ACC112 (cell line): ENCODE results near the gene ONECUT3.

Experiments
- H2AFZ ChIP-seq: fragments of 200-600 bp; sonication (generic); one replicate; pipeline ENCODE4 v1.6.0; 2017; ENCODE audit warnings: antibody characterized with exemption, low read length; ENCODE audit not compliant: unreplicated experiment
- H3K27ac ChIP-seq: fragments of 200-600 bp; sonication (generic); 2 replicates; pipeline ENCODE4 v1.5.1; 2014; ENCODE audit warnings: low read depth, mild to moderate bottlenecking, antibody characterized with exemption, low read length, moderate library complexity
- H3K27me3 ChIP-seq: fragments of 200-600 bp; sonication (generic); 2 replicates; pipeline ENCODE4 v1.6.1; 2014; ENCODE audit warnings: mild to moderate bottlenecking, antibody characterized with exemption, low read length, moderate library complexity, mixed read lengths; ENCODE audit not compliant: insufficient read depth
- H3K36me3 ChIP-seq: fragments of 200-600 bp; sonication (generic); 2 replicates; pipeline ENCODE4 v1.6.1; 2016; ENCODE audit warnings: mild to moderate bottlenecking, antibody characterized with exemption, low read length, moderate library complexity, mixed read lengths; ENCODE audit not compliant: insufficient read depth
- H3K4me1 ChIP-seq: fragments of 200-600 bp; sonication (generic); one replicate; pipeline ENCODE4 v1.6.1; 2016; ENCODE audit warnings: low read length, mixed read lengths; ENCODE audit not compliant: insufficient read depth, unreplicated experiment, control insufficient read depth
- H3K4me3 ChIP-seq: fragments of 200-600 bp; sonication (generic); 2 replicates; pipeline ENCODE4 v1.5.1; 2014; ENCODE audit warnings: mild to moderate bottlenecking, low read depth, low read length
- H3K79me2 ChIP-seq: fragments of 200-600 bp; sonication (generic); one replicate; pipeline ENCODE4 v1.6.0; 2016; ENCODE audit warnings: low read length; ENCODE audit not compliant: control insufficient read depth, unreplicated experiment, insufficient read depth

The ONECUT3 gene

GRCh38 chr19:1811472-1811894, 58.2 kb downstream of the ONECUT3 start:
- Histone ChIP-seq H2AFZ (no peak overlapping the region), H3K79me2 (no peaks in the 10 kb centered on the region), H3K27me3 (no peaks in the 10 kb centered on the region), H3K4me3 (peak overlapping the region; percentile 78), H3K4me1 (peaks cover 8% of the 10 kb centered on the region), H3K27ac (no peak overlapping the region), H3K36me3 (no peaks in the 10 kb centered on the region)

GRCh38 chr19:1811942-1812425, 58.7 kb downstream of the ONECUT3 start, which contains the start of gene ATP8B3:
TSS of gene ATP8B3 (minus strand) at chr19:1812276. CDS start at chr19:1811736, 540 bp downstream.
- H3K4me1 ChIP-seq = peaks cover 8% of the 10 kb centered on the region
- no peaks in the 10 kb centered on the region for H3K36me3 ChIP-seq
- no peak within 1 kb of the TSS for H3K27ac ChIP-seq
- H3K79me2 ChIP-seq = no peaks in the 10 kb centered on the region
- no peaks in the 10 kb centered on the region for H3K27me3 ChIP-seq
- peak within 1 kb of the TSS; percentile 80 for H3K4me3 ChIP-seq
- H2AFZ ChIP-seq = no peak within 1 kb of the TSS

DNA sequence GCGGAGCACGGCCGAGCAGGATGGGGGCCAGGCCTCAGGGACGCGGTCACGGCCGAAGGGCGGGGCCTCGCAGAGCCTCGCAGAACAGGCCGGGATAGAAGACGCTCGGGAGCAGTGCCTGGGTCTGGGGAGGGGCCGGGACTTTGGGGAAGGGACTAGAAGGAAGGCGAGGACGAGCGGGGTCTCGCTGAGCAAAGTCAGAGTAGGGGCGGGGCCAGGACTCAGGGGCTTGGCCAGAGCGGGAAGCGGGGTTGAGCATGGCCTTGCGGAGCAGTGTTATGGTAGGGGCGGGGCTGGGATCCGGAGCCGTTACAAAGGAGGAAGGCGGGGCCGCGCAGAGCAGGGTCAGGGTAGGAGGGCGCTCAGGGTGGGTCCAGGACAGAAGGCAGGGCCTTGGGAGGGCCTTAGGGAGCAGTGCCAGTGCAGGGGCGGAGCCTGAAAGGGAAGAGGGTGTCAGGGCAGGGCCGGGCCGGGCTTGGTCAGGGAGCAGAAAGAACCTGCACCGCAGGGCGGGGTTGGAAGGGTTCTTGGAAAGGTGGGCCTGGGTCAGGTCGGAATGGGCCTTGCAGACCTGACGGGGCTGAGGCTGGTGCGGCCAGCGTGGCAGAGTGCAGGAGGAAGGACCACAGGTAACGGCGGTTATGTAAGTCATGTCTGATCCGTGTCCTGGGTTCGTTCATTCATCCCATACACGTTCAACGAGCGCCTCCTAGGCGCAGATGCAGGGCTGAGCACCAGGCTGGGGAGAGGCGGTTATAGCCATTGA, 59.3 kb downstream of the ONECUT3 start:
- no peaks in the 10 kb centered on the region for H3K36me3 ChIP-seq
- no peaks in the 10 kb centered on the region for H3K79me2 ChIP-seq
- H3K4me1 ChIP-seq = peaks cover 8% of the 10 kb centered on the region
- no peak overlapping the region for H2AFZ ChIP-seq
- H3K27me3 ChIP-seq = no peaks in the 10 kb centered on the region
- H3K4me3 ChIP-seq = peak overlapping the region; percentile 80
- H3K27ac ChIP-seq = no peak overlapping the region

DNA sequence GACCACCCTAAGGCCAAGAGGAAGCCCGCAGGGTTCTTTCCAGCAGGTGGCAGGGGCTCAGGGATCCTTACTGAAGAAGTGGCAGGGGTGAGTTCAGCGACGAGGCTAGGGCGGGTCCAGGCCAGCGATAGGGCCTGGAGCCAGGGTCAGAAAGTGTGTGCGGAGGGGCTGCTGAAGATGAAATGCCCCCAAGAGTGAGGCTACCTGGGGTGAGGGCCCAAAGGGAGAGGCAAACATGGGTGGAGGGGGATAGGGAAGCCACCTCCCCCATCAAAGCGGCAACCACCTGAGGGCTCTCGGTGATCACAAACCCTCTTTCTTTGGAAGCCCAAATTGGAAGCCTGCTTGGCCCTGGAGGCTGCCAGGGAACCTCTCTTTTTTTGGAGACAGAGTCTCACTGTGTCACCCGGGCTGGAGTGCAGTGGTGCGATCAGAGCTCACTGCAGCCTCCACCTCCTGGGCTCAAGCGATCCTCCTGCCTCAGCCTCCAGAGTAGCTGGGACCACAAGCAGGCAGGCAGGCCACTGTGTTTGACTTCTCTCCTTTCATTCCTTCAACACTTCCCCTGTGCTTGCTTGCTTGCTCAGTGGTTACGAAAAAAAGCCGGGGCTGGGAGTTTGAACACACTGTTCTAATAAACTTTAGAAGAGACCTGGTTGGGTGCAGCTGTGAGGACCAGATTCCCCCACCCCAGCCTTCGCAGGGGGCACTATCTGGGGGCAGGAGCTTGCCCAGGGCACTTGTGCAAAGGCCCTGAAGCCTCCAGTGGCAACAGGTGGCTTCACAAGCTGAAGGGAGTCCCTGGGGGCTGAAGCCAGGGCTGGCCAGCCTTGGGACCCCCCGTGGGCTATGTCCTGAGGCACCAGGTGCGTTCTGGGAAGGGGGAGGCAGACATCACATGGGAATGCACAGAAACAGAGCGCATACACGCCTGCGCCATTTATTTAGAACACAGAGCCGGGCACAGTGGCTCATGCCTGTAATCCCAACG, 60.2 kb downstream of the ONECUT3 start:
- no peaks in the 10 kb centered on the region for H3K36me3 ChIP-seq
- H3K27ac ChIP-seq = no peak overlapping the region
- H3K4me3 ChIP-seq = peak overlapping the region; percentile 80
- H2AFZ ChIP-seq = no peak overlapping the region
- H3K79me2 ChIP-seq = no peaks in the 10 kb centered on the region
- H3K27me3 ChIP-seq = no peaks in the 10 kb centered on the region
- peaks cover 8% of the 10 kb centered on the region for H3K4me1 ChIP-seq

DNA sequence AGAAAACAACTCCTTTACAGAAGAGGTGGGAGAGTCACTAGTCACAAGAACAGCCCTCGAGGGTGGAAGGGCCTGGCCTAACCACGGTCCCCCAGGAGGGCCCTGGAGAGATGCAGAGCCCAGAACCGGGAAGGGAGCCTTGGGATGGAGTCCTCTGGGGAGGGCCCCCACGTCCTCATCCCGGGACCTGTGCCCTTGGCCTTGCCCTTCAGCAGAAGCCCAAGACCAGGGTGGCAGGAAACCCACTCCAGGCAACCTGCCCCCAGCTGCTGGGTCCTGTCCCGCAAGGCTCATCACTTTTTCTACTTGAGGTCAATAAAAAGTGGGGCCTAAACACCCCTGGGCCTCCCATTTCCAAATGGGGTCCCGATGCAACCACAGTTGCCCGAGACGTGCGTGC, 61.1 kb downstream of the ONECUT3 start:
- no peaks in the 10 kb centered on the region for H3K27me3 ChIP-seq
- H3K27ac ChIP-seq = no peak overlapping the region
- peaks cover 8% of the 10 kb centered on the region for H3K4me1 ChIP-seq

DNA sequence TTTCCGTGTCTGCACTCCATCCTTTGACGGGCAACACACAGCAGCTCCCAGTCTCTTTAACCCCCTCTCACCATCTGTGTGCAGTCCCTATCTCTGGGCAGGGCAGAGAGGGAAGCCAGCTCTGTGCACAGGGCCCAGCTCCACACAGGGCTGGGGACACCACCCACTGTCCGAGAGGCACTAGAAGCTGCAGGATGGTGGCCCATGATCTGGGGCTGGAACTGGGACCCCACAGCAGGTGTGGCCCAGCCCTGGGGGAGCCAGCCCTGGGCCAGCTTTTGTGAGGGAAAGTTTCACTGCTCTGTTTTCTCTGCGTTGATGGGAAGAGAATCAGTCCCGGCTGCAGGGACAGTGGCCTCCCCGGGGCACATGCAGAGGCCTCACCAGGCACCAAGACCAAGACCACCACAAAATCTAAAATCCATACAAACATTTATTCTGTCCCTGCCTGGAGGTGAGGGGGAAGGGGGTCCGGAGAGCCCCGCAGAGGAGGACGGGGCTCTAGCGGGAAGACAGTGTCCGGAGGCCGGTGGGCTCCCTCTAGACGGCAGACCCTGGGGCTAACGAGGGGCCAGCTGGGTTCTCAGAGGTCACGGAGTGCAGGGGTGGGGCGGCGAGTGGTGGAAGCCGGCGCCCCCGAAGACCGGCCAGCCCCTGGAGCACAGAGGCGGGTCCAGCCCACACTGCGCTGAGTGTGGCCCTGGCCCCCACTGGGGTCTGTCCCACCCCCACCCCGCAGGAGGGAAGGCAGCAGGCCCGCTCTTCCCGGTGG, 61.7 kb downstream of the ONECUT3 start:
- H3K4me1 ChIP-seq = peaks cover 8% of the 10 kb centered on the region

More for the DNA sequence above, 61.1 kb downstream of the ONECUT3 start:
- Histone ChIP-seq H3K4me3 (no peak overlapping the region), H2AFZ (no peak overlapping the region), H3K36me3 (no peaks in the 10 kb centered on the region), H3K79me2 (no peaks in the 10 kb centered on the region)

GRCh38 chr19:1815605-1816529, 62.6 kb downstream of the ONECUT3 start:
- Histone ChIP-seq H3K27ac (no peak overlapping the region), H2AFZ (no peak overlapping the region), H3K4me3 (no peak overlapping the region), H3K79me2 (no peaks in the 10 kb centered on the region), H3K4me1 (peaks cover 8% of the 10 kb centered on the region), H3K27me3 (no peaks in the 10 kb centered on the region), H3K36me3 (no peaks in the 10 kb centered on the region)

More for the DNA sequence above, 61.7 kb downstream of the ONECUT3 start:
- Histone ChIP-seq H3K27me3 (no peaks in the 10 kb centered on the region), H3K36me3 (no peaks in the 10 kb centered on the region), H3K79me2 (no peaks in the 10 kb centered on the region), H3K4me3 (no peak overlapping the region), H2AFZ (no peak overlapping the region), H3K27ac (no peak overlapping the region)

- Histone ChIP-seq H3K27ac (no peak overlapping the region), H3K79me2 (no peaks in the 10 kb centered on the region), H3K36me3 (no peaks in the 10 kb centered on the region), H3K27me3 (no peaks in the 10 kb centered on the region), H3K4me3 (no peak overlapping the region), H2AFZ (no peak overlapping the region), H3K4me1 (peaks cover 1% of the 10 kb centered on the region)
These were observed 63.4 kb downstream of the ONECUT3 start for GRCh38 chr19:1816530-1817298.

- H3K27ac ChIP-seq = no peak overlapping the region
- H3K36me3 ChIP-seq = no peaks in the 10 kb centered on the region
- no peaks in the 10 kb centered on the region for H3K4me1 ChIP-seq
- H3K27me3 ChIP-seq = no peaks in the 10 kb centered on the region
- H2AFZ ChIP-seq = no peak overlapping the region
- H3K79me2 ChIP-seq = no peaks in the 10 kb centered on the region
- H3K4me3 ChIP-seq = no peak overlapping the region
These were observed 64.4 kb downstream of the ONECUT3 start for GRCh38 chr19:1817553-1818179.
